Spinal cord (tissue), 10 donors: Measurements from ENCODE around the gene SLC25A33. TPM values are rescaled to one million over a fixed set of nuclear protein-coding genes. Genes with fewer than 3 reads are reported as not detected.
"Not testable (repeated sequence)": the region's sequence is repeated elsewhere in the genome, so short reads cannot be mapped to it uniquely, and the experiment has no call there.

Experiments
- DNase-seq, 6 donors: peaks; one replicate each; pipeline versions ENCODE4 v3.0.0 to v3.0.0-alpha.2; 2013 to 2015; ENCODE audit warnings: low spot score in 6 of 6, low read depth in 4 of 6
- H3K27ac ChIP-seq: one replicate; pipeline ENCODE4 v1.5.1; 2013; ENCODE audit warnings: low read depth, low read length, control low read depth
- H3K27me3 ChIP-seq: one replicate; pipeline ENCODE4 v1.6.1; 2013; ENCODE audit warnings: low read length; ENCODE audit not compliant: control insufficient read depth, insufficient read depth
- H3K36me3 ChIP-seq: one replicate; pipeline ENCODE4 v1.6.1; 2013; ENCODE audit warnings: low read length; ENCODE audit not compliant: control insufficient read depth, insufficient read depth
- H3K4me1 ChIP-seq: one replicate; pipeline ENCODE4 v1.6.1; 2013; ENCODE audit warnings: low read length; ENCODE audit not compliant: control insufficient read depth, insufficient read depth
- H3K4me3 ChIP-seq: one replicate; pipeline ENCODE4 v1.5.1; 2013; ENCODE audit warnings: low read depth, low read length, control low read depth
- H3K9me3 ChIP-seq: one replicate; pipeline ENCODE4 v1.6.1; 2013; ENCODE audit warnings: low read length; ENCODE audit not compliant: control insufficient read depth, insufficient read depth
- WGBS: methylation state at CpG from one replicate; pipeline ENCODE4 v1.1.5; 2013; ENCODE audit warnings: missing lambda C conversion rate; ENCODE audit not compliant: insufficient coverage; 5-methylcytosine and 5-hydroxymethylcytosine counted together
- polyA plus RNA-seq, 2 donors: library from polyadenylated mRNA; unstranded; fragments of 120-200 nt; gene quantifications; one replicate each; pipeline ENCODE4 v1.2.1, GENCODE V29; 2013; ENCODE audit not compliant: insufficient read length in 2 of 2
- total RNA-seq, 2 donors: library from RNA; depleted of rRNA in 1 of 2; stranded (reverse); fragments of 120-200 nt in 1 of 2; fragments of >200 nt in 1 of 2; gene quantifications; one replicate each; pipeline versions ENCODE4 v1.2.3 to v1.2.4, GENCODE V29; 2013 to 2014
- donor health status: healthy.

SLC25A33 gene
- total and polyA plus RNA-seq, 4 donors, result 7.5 to 12.1 (median 8.5) TPM

- Histone ChIP-seq H3K36me3 (no peaks in the 10 kb centered on the region), H3K4me1 (no peaks in the 10 kb centered on the region), H3K9me3 (no peaks in the 10 kb centered on the region), H3K27ac (no peak overlapping the region), H3K4me3 (no peak overlapping the region), H3K27me3 (no peaks in the 10 kb centered on the region)
- no peak for DNase-seq
- WGBS, result 90% methylated on average over 2 of the region's 8 CpGs
Observed at GRCh38 chr1:9506901-9507300, 32.4 kb upstream of the SLC25A33 start.

DNA sequence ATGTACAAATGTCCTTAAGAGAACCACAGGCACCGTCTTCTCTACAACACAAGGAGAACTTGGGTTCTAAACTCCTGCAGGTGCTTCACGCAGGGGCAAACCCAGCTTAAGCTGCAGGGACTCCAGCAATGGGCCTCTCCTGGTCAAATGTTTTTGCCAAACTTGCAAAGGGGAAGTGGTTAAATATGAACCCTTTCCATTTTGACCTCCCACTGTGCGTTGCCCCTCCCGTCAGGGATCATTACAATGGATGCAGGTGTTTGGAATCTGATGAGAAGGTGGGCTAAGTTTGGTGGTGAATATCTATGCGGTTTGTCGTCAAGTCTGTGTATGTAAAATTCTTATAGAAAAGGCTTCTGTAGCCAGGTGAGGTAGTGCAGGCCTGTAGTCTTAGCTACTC lies 29.1 kb upstream of the SLC25A33 start:
- no peaks in the 10 kb centered on the region for H3K27me3 ChIP-seq
- no peaks in the 10 kb centered on the region for H3K4me1 ChIP-seq
- H3K27ac ChIP-seq, result no peak overlapping the region
- no peaks in the 10 kb centered on the region for H3K36me3 ChIP-seq
- 84% methylated on average over 4 of the region's 6 CpGs for WGBS
- H3K4me3 ChIP-seq, result no peak overlapping the region
- H3K9me3 ChIP-seq, result no peaks in the 10 kb centered on the region
- no peak for DNase-seq

DNA sequence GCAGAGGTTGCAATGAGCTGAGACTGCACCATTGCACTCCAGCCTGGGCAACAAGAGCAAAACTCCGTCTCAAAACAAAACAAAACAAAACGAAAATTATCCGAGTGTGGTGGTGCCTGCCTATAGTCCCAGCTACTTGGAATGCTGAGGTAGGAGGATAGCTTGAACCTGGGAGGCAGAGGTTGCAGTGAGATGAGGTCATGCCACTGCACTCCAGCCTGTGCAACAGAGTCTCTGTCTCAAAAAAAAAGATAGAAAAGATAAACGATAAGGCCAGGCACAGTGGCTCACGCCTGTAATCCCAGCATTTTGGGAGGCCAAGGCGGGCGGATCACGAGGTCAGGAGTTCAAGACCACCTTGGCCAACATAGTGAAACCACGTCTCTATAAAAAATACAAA lies 23.7 kb upstream of the SLC25A33 start:
- H3K4me1 ChIP-seq, H3K4me3 ChIP-seq, H3K36me3 ChIP-seq, DNase-seq, H3K27me3 ChIP-seq, H3K27ac ChIP-seq, H3K9me3 ChIP-seq: not testable (repeated sequence)
- 98% methylated on average over 5 of the region's 9 CpGs for whole genome bisulfite sequencing

- H3K9me3 ChIP-seq, result no peaks in the 10 kb centered on the region
- H3K4me1 ChIP-seq, result no peaks in the 10 kb centered on the region
- no peak overlapping the region for H3K4me3 ChIP-seq
- no peak overlapping the region for H3K27ac ChIP-seq
- H3K27me3 ChIP-seq, result no peaks in the 10 kb centered on the region
- DNase-seq, result no peak
- 93% methylated on average over 7 of the region's 10 CpGs for WGBS
- no peaks in the 10 kb centered on the region for H3K36me3 ChIP-seq
Observed at GRCh38 chr1:9518454-9518998, 20.7 kb upstream of the SLC25A33 start.

- Histone ChIP-seq H3K4me3 (no peak overlapping the region), H3K27ac (no peak overlapping the region), H3K9me3 (no peaks in the 10 kb centered on the region), H3K36me3 (no peaks in the 10 kb centered on the region), H3K4me1 (no peaks in the 10 kb centered on the region), H3K27me3 (no peaks in the 10 kb centered on the region)
- 58% methylated on average over 8 of the region's 8 CpGs for WGBS
- no peak for DNase-seq
Observed at GRCh38 chr1:9520411-9520810, 18.9 kb upstream of the SLC25A33 start.

- Histone ChIP-seq H3K27me3 (no peaks in the 10 kb centered on the region), H3K36me3 (no peaks in the 10 kb centered on the region), H3K9me3 (no peaks in the 10 kb centered on the region), H3K27ac (no peak overlapping the region), H3K4me3 (no peak overlapping the region), H3K4me1 (peaks cover 29% of the 10 kb centered on the region)
- DNase-seq, result peak in 1 of 6 donors; percentile 44
- WGBS, result 52% methylated on average over 8 of the region's 8 CpGs
Observed at GRCh38 chr1:9529190-9529589, 10.1 kb upstream of the SLC25A33 start.

DNA sequence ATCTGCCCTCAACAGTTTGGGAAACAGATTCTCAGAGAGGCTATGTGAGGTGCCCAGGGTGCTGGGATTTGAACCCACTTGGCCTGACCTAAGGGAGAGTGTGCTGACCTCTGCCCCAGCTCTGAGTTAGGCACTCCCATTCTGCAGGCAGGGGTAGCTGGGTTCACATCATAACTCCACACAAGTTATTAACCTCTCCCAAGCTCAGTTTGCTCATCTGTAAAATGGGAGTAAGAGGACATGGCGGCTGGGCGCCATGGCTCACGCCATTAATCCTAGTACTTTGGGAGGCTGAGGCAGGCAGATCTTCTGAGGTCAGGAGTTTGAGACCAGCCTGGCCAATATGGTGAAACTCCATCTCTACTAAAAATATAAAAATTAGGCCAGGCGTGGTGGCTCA lies 8.9 kb upstream of the SLC25A33 start:
- H3K27ac ChIP-seq, result no peak overlapping the region
- peaks cover 29% of the 10 kb centered on the region for H3K4me1 ChIP-seq
- no CpG with 5 or more reads among the region's 4 CpGs for WGBS
- no peaks in the 10 kb centered on the region for H3K27me3 ChIP-seq
- no peaks in the 10 kb centered on the region for H3K36me3 ChIP-seq
- no peak overlapping the region for H3K4me3 ChIP-seq
- DNase-seq, result no peak
- H3K9me3 ChIP-seq, result no peaks in the 10 kb centered on the region

DNA sequence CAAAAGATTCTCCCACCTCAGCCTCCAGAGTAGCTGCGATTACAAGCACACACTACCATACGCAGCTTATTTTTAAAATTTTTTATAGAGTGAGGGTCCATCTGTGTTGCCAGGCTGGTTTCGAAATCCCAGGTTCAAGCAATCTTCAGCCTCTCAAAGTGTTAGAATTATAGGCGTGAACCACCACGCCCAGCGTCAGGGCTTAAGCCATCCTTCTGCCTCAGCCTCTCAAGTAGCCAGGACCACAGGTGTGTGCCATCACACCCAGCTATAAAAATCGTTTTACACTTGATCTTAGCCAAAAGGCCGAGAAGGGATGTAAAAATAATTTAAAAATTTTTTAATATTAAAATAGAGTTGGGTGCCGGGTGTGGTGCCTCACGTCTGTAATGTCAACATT lies 4.3 kb upstream of the SLC25A33 start:
- WGBS, result 100% methylated on average over 4 of the region's 10 CpGs
- no peak overlapping the region for H3K4me3 ChIP-seq
- H3K4me1 ChIP-seq, result peaks cover 26% of the 10 kb centered on the region

DNA sequence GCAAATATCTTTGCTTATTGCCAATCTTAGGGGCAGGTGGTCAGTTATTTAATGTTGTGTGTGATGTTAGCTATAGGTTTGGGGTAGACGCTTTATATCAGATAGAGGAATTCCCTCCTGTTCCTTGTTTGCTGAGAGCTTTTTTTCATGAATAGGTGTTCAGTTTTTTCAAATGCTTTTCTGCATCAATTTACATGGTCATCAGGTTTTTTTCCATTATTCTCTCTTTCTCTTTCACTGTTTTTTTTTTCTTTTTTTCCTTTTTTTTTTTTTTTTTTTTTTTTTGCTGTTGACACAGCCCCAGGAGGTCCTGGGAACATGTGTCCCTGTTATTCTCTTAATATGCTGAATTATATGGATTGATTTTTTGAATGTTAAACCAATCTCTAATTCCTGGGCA lies 3.0 kb upstream of the SLC25A33 start:
- no peaks in the 10 kb centered on the region for H3K36me3 ChIP-seq
- no peak overlapping the region for H3K4me3 ChIP-seq
- no peaks in the 10 kb centered on the region for H3K9me3 ChIP-seq
- WGBS, result no CpG with 5 or more reads among the region's 1 CpG
- H3K27me3 ChIP-seq, result no peaks in the 10 kb centered on the region
- peaks cover 36% of the 10 kb centered on the region for H3K4me1 ChIP-seq
- DNase-seq, result no peak
- H3K27ac ChIP-seq, result no peak overlapping the region

More for the DNA sequence above, 4.3 kb upstream of the SLC25A33 start:
- Histone ChIP-seq H3K27ac (no peak overlapping the region), H3K9me3 (no peaks in the 10 kb centered on the region), H3K27me3 (no peaks in the 10 kb centered on the region), H3K36me3 (no peaks in the 10 kb centered on the region)
- no peak for DNase-seq

GRCh38 chr1:9537863-9538668 lies 1.2 kb upstream of the SLC25A33 start:
- Histone ChIP-seq H3K27ac (no peak overlapping the region), H3K4me1 (peaks cover 35% of the 10 kb centered on the region), H3K9me3 (no peaks in the 10 kb centered on the region)

More at GRCh38 chr1:9537863-9538668, 1.2 kb upstream of the SLC25A33 start:
- no peaks in the 10 kb centered on the region for H3K36me3 ChIP-seq
- no peaks in the 10 kb centered on the region for H3K27me3 ChIP-seq
- no peak overlapping the region for H3K4me3 ChIP-seq
- no peak for DNase-seq
- WGBS, result 97% methylated on average over 6 of the region's 7 CpGs
